GM10266 (cell line): ENCODE results near the gene CFAP299.

ENCODE experiments used
- DNase-seq: peaks from one replicate; pipeline ENCODE4 v3.0.0; 2012; ENCODE audit errors: extremely low spot score
- CTCF ChIP-seq: IDR thresholded peaks from 2 replicates; pipeline ENCODE4 v1.5.1; 2012; ENCODE audit warnings: mild to moderate bottlenecking, low read depth; ENCODE audit not compliant: control insufficient read depth, insufficient read depth; ENCODE audit errors: missing control alignments

The CFAP299 gene

GRCh38 chr4:80611678-80611979 is 276.1 kb downstream of the CFAP299 start:
- no peak for TF ChIP-seq CTCF
- no peak for DNase-seq

GRCh38 chr4:80613470-80613869 is 277.9 kb downstream of the CFAP299 start:
- TF ChIP-seq CTCF: no peak
- no peak for DNase-seq

GRCh38 chr4:80614319-80614718 is 278.8 kb downstream of the CFAP299 start:
- no peak for DNase-seq
- TF ChIP-seq CTCF: no peak

- DNase-seq: no peak
- TF ChIP-seq CTCF: no peak
Measured at GRCh38 chr4:80615099-80615498, 279.6 kb downstream of the CFAP299 start.

GRCh38 chr4:80619070-80619674 is 283.6 kb downstream of the CFAP299 start:
- TF ChIP-seq CTCF: peak; percentile 28
- no peak for DNase-seq

- DNase-seq: no peak
- no peak for TF ChIP-seq CTCF
Measured at GRCh38 chr4:80631861-80632260, 296.3 kb downstream of the CFAP299 start.

GRCh38 chr4:80637190-80637589 is 301.7 kb downstream of the CFAP299 start:
- TF ChIP-seq CTCF: no peak
- DNase-seq: no peak
